GM23248 (cell line): Measurements from ENCODE around the gene STK36. TPM values are rescaled to one million over a fixed set of nuclear protein-coding genes. Genes with fewer than 3 reads are reported as not detected.
A peak's percentile ranks its signal among the peaks of the same experiment; 100 is the strongest.

Experiments used
- DNase-seq: peaks from one replicate; pipeline ENCODE4 v3.0.0-alpha.2; 2015
- H2AFZ ChIP-seq: fragments of 200-600 bp; sonication (generic); 2 replicates; pipeline ENCODE4 v1.6.1; 2016; ENCODE audit warnings: antibody characterized with exemption
- H3F3A ChIP-seq: fragments of 200-600 bp; sonication (generic); 2 replicates; pipeline ENCODE4 v1.6.1; 2016; ENCODE audit warnings: mild to moderate bottlenecking, antibody characterized with exemption, mixed run types; ENCODE audit not compliant: insufficient read depth
- H3K27ac ChIP-seq: fragments of 200-600 bp; sonication (generic); 2 replicates; pipeline ENCODE4 v1.5.1; 2016; ENCODE audit warnings: mild to moderate bottlenecking
- H3K27me3 ChIP-seq: fragments of 200-600 bp; sonication (generic); replicated peaks from 2 replicates; pipeline ENCODE4 v1.6.1; 2016; ENCODE audit warnings: mild to moderate bottlenecking; ENCODE audit not compliant: insufficient read depth
- H3K36me3 ChIP-seq: fragments of 200-600 bp; sonication (generic); 2 replicates; pipeline ENCODE4 v1.6.1; 2016; ENCODE audit warnings: low read depth, mild to moderate bottlenecking
- H3K4me1 ChIP-seq: fragments of 200-600 bp; sonication (generic); 2 replicates; pipeline ENCODE4 v1.6.1; 2016; ENCODE audit warnings: mild to moderate bottlenecking; ENCODE audit not compliant: insufficient read depth
- H3K4me2 ChIP-seq: fragments of 200-600 bp; sonication (generic); one replicate; pipeline ENCODE4 v1.6.1; 2016; ENCODE audit warnings: mild to moderate bottlenecking; ENCODE audit not compliant: unreplicated experiment
- H3K4me3 ChIP-seq: fragments of 200-600 bp; sonication (generic); 2 replicates; pipeline ENCODE4 v1.5.1; 2016; ENCODE audit warnings: mild to moderate bottlenecking
- H3K79me2 ChIP-seq: fragments of 200-600 bp; sonication (generic); 2 replicates; pipeline ENCODE4 v1.6.1; 2016; ENCODE audit warnings: mild to moderate bottlenecking; ENCODE audit not compliant: insufficient read depth
- H3K9ac ChIP-seq: fragments of 200-600 bp; sonication (generic); 2 replicates; pipeline ENCODE4 v1.6.1; 2016; ENCODE audit warnings: mild to moderate bottlenecking
- H3K9me2 ChIP-seq: fragments of 200-600 bp; sonication (generic); 2 replicates; pipeline ENCODE4 v1.6.1; 2016; ENCODE audit warnings: mixed run types, mild to moderate bottlenecking, moderate library complexity; ENCODE audit not compliant: insufficient read depth
- H3K9me3 ChIP-seq: fragments of 200-600 bp; sonication (generic); one replicate; pipeline ENCODE4 v1.6.1; 2017; ENCODE audit warnings: low read depth
- H4K20me1 ChIP-seq: fragments of 200-600 bp; sonication (generic); 2 replicates; pipeline ENCODE4 v1.6.0; 2016; ENCODE audit not compliant: insufficient read depth
- EZH2 ChIP-seq: fragments of 200-600 bp; sonication (generic); IDR thresholded peaks from 2 replicates; pipeline ENCODE4 v1.6.1; 2018; ENCODE audit warnings: antibody characterized with exemption, mild to moderate bottlenecking; ENCODE audit not compliant: insufficient read depth, poor library complexity, severe bottlenecking
- EZH2phosphoT487 ChIP-seq: fragments of 200-600 bp; sonication (generic); IDR thresholded peaks from 2 replicates; pipeline ENCODE4 v1.6.1; 2018; ENCODE audit warnings: antibody characterized with exemption, moderate library complexity, mild to moderate bottlenecking, low read depth; ENCODE audit not compliant: insufficient read depth
- WGBS, 2 experiments: methylation state at CpG; one replicate each; pipeline ENCODE4 v1.1.6; 2015 to 2017; ENCODE audit warnings: low lambda C conversion rate in 2 of 2, low coverage in 1 of 2; ENCODE audit errors: missing lambda C conversion rate in 2 of 2; 5-methylcytosine and 5-hydroxymethylcytosine counted together
- in situ Hi-C: fragments of 300-500 bp; cut with MboI; formaldehyde crosslinking; loops from 2 replicates; pipeline ENCODE4 v1.15.0; 2020
- polyA plus RNA-seq: library from polyadenylated mRNA; unstranded; fragments of >200 nt; fragmentation: Nextera tagmentation; extraction: Ambion mirVana; gene quantifications from 2 replicates; pipeline ENCODE4 v1.2.1, GENCODE V29; 2016
- total RNA-seq: library from RNA; depleted of rRNA; stranded (reverse); fragments of >200 nt; shearing (Covaris generic); gene quantifications from 2 replicates; pipeline ENCODE4 v1.2.3, GENCODE V29; 2014

Gene STK36
- total and polyA plus RNA-seq, 2 experiments from 2014 or later: 22.2 to 24.5 TPM

DNA sequence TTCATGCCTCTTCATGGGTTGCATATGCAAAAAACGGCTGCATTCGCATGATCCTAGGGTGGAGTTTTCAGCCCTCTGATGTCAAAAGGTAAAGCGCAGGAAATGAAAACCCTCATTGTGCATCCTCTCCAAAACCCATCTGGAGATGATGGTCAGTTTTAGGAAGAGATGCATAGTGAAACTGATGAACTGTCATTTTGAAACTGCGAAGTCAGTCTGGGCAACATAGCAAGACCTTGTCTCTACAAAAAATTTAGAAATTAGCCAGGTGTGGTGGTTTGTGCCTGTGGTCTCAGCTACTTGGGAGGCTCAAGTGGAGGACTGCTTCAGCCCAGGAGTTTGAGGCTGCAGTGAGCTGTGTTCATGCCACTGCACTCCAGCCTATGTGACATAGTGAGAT lies 36.2 kb downstream of the STK36 start:
- no peak overlapping the region for H3K4me3 ChIP-seq
- no peaks in the 10 kb centered on the region for H3K36me3 ChIP-seq
- H3K9me3 ChIP-seq: no peaks in the 10 kb centered on the region
- H3K4me2 ChIP-seq: no peak overlapping the region
- H3K79me2 ChIP-seq: peaks cover 18% of the 10 kb centered on the region
- no peak overlapping the region for H2AFZ ChIP-seq
- 78 to 84% methylated on average over 4 of the region's 4 CpGs for WGBS, 2 experiments
- H3K27ac ChIP-seq: no peak overlapping the region
- H3K4me1 ChIP-seq: peaks cover 7% of the 10 kb centered on the region
- H3K9me2 ChIP-seq: no peaks in the 10 kb centered on the region
- no peak overlapping the region for H3K9ac ChIP-seq
- H4K20me1 ChIP-seq: no peaks in the 10 kb centered on the region
- peaks cover 9% of the 10 kb centered on the region for H3F3A ChIP-seq
- DNase-seq: no peak
- in situ Hi-C loops: no loop called here
- no peaks in the 10 kb centered on the region for H3K27me3 ChIP-seq
- TF ChIP-seq EZH2 (no peak), EZH2phosphoT487 (no peak)

DNA sequence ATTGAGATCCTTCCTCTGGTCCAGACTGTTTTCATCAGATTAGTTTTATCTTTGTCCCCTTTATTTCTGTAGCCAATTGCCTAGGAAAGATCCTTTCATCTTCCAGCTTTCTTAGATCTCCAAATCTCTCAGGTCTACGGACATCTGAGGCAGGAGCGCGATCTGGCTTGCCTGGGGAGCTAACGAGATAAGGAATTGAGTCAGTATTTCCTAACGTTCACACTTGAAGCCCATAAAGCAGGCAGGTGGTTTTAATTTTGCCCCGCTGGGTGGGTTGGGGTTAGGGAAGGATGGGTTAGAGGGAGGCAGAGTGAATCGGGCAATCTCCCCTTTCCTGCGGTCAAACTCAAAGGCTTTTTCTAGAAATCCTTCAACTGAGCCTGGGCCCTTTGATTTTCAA lies 38.0 kb downstream of the STK36 start:
- DNase-seq: no peak
- H3K36me3 ChIP-seq: no peaks in the 10 kb centered on the region
- TF ChIP-seq EZH2 (no peak), EZH2phosphoT487 (no peak)
- in situ Hi-C loops: no loop called here
- no peaks in the 10 kb centered on the region for H4K20me1 ChIP-seq
- H3K4me2 ChIP-seq: peak overlapping the region; percentile 80
- H3K9me2 ChIP-seq: no peaks in the 10 kb centered on the region
- H2AFZ ChIP-seq: peak overlapping the region; percentile 96
- 31 to 40% methylated on average over 6 to 8 of the region's 8 CpGs for WGBS, 2 experiments
- peaks cover 9% of the 10 kb centered on the region for H3F3A ChIP-seq
- peak overlapping the region; percentile 86; the same call in 1 of the 2 replicates for H3K4me3 ChIP-seq
- H3K9ac ChIP-seq: no peak overlapping the region
- peaks cover 36% of the 10 kb centered on the region for H3K79me2 ChIP-seq
- H3K27ac ChIP-seq: no peak overlapping the region
- peaks cover 7% of the 10 kb centered on the region for H3K4me1 ChIP-seq
- no peaks in the 10 kb centered on the region for H3K27me3 ChIP-seq
- H3K9me3 ChIP-seq: no peaks in the 10 kb centered on the region

DNA sequence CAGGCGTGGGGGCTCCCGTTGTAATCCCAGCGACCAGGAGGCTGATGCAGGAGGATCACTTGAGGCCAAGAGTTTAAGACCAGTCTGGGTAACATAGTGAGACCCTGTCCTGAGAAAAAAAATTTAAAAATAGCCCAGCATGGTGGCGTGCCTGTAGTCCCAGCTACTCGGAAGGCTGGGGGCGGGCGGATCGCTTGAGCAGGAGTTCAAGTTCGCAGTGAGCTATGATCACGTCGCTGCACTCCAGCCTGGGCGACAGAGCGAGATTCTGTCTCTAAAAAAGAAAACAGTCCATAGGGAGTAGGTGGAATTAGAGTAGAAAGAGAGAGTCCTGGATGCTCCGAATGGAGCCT lies 38.4 kb downstream of the STK36 start:
- Histone ChIP-seq H2AFZ (peak overlapping the region; percentile 96), H3F3A (peaks cover 9% of the 10 kb centered on the region), H3K9me3 (no peaks in the 10 kb centered on the region), H3K27ac (no peak overlapping the region), H4K20me1 (no peaks in the 10 kb centered on the region), H3K4me3 (peak overlapping the region; percentile 86), H3K79me2 (peaks cover 40% of the 10 kb centered on the region), H3K27me3 (no peaks in the 10 kb centered on the region), H3K9me2 (no peaks in the 10 kb centered on the region), H3K4me2 (peak overlapping the region; percentile 80), H3K4me1 (peaks cover 7% of the 10 kb centered on the region), H3K9ac (no peak overlapping the region), H3K36me3 (no peaks in the 10 kb centered on the region)
- TF ChIP-seq EZH2 (no peak), EZH2phosphoT487 (no peak)
- in situ Hi-C loops: no loop called here
- 40 to 44% methylated on average over 14 of the region's 14 CpGs for WGBS, 2 experiments
- no peak for DNase-seq

DNA sequence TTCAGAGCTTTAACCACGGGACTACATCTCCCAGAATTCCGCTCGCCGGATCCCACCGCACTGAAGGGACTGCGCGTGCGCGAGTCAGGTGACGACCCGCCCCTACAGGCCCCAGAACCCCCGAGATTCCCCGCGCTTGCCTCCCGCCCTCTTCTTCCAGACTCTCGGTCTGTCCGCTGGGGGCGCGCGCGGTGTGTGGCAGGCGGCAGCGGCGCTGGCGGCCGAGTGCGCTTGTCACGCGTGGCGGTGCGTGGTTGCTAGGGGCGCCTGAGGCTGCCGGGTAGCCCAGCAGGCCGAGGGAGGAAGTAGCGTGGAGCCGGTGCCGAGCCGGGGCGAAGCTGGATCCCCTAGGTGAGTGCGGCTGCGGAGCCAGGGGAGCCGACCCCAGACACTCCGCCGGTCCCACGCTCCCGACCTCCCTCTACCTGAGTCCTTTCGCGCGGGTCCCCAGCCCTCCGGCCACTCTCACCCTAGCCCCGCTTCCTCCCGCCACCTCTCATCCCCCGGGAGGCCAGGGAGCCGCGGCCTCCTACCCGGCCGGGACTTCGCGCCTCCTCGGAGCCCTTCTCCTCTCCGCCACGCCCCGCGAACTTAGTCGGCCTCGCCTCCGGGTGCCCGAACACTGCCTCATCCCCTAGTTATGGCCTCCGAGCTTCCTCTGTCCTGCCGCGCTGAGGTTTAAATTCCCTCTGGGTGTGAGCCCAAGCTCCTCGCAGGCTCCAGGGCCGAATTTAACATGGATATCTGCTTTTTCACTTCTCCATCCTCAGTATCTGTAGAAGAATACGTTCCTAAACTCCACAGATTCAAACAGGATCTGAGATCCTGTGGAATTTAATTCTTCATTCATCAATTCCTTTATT lies 39.0 kb downstream of the STK36 start, which contains the start of gene TTLL4:
TTLL4 (plus strand) TSS at position 149 of the 863 bp plus-strand sequence. CDS start 26,842 bp downstream, outside the sequence.
- H3K9ac ChIP-seq: peak within 1 kb of the TSS; percentile 84
- in situ Hi-C loops: no loop called here
- H3K4me1 ChIP-seq: peaks cover 7% of the 10 kb centered on the region
- DNase-seq: peak; percentile 99
- H3K4me3 ChIP-seq: peak within 1 kb of the TSS; percentile 86
- H3F3A ChIP-seq: peaks cover 9% of the 10 kb centered on the region
- no peaks in the 10 kb centered on the region for H4K20me1 ChIP-seq
- no peaks in the 10 kb centered on the region for H3K27me3 ChIP-seq
- peak within 1 kb of the TSS; percentile 74 for H3K27ac ChIP-seq
- peaks cover 46% of the 10 kb centered on the region for H3K79me2 ChIP-seq
- H3K36me3 ChIP-seq: no peaks in the 10 kb centered on the region
- TF ChIP-seq EZH2: no peak
- no peak for TF ChIP-seq EZH2phosphoT487
- H3K9me2 ChIP-seq: no peaks in the 10 kb centered on the region
- peak within 1 kb of the TSS; percentile 96 for H2AFZ ChIP-seq
- no peaks in the 10 kb centered on the region for H3K9me3 ChIP-seq
- WGBS, 2 experiments: 1 to 2% methylated on average over 51 to 61 of the region's 74 CpGs
- H3K4me2 ChIP-seq: peak within 1 kb of the TSS; percentile 96
